ENCODE data around the gene NR2F2. TPM values are rescaled to one million over a fixed set of nuclear protein-coding genes. Genes with fewer than 3 reads are reported as not detected.

The NR2F2 gene
- total and polyA plus RNA-seq, 4 donors: 15.0 to 73.5 (median 35.4) TPM

- Histone ChIP-seq H3K27ac (ENCODE audit: low read depth in 1 of 2, low read length in 1 of 2) (peak overlapping the region; percentile 70 to 96), H3K36me3 (ENCODE audit: control insufficient read depth in 4 of 4, insufficient read depth in 4 of 4, low read length in 4 of 4) (peaks cover 0 to 60% (median 21%) of the 10 kb centered on the region in 4 donors), H3K9ac (ENCODE audit: insufficient read depth in 1 of 2, low read length in 2 of 2) (peak overlapping the region; percentile 82 to 100), H3K9me3 (ENCODE audit: control insufficient read depth in 4 of 4, insufficient read depth in 3 of 4, low read length in 3 of 4) (peaks cover 0 to 5% (median 0%) of the 10 kb centered on the region in 4 donors), H3K27me3 (ENCODE audit: control insufficient read depth in 3 of 3, insufficient read depth in 3 of 3, low read length in 2 of 3) (no peaks in the 10 kb centered on the region), H3K4me3 (peak overlapping the region; percentile 70), H3K4me1 (ENCODE audit: control insufficient read depth in 5 of 5, insufficient read depth in 5 of 5, low read length in 5 of 5) (peaks cover 0 to 33% (median 7%) of the 10 kb centered on the region in 5 donors)
- ATAC-seq (ENCODE audit: insufficient read depth, low FRiP score) (no peak), DNase-seq (peak in 2 of 3 donors; percentile 58 to 60)
- TF ChIP-seq CTCF (IDR thresholded peaks at IDR 0.05; ENCODE audit: control extremely low read depth, extremely low read depth): no peak
- WGBS, 2 donors: 3% methylated on average over 12 of the region's 12 CpGs
Measured at GRCh38 chr15:96332637-96333121, 2.2 kb downstream of the NR2F2 start.

DNA sequence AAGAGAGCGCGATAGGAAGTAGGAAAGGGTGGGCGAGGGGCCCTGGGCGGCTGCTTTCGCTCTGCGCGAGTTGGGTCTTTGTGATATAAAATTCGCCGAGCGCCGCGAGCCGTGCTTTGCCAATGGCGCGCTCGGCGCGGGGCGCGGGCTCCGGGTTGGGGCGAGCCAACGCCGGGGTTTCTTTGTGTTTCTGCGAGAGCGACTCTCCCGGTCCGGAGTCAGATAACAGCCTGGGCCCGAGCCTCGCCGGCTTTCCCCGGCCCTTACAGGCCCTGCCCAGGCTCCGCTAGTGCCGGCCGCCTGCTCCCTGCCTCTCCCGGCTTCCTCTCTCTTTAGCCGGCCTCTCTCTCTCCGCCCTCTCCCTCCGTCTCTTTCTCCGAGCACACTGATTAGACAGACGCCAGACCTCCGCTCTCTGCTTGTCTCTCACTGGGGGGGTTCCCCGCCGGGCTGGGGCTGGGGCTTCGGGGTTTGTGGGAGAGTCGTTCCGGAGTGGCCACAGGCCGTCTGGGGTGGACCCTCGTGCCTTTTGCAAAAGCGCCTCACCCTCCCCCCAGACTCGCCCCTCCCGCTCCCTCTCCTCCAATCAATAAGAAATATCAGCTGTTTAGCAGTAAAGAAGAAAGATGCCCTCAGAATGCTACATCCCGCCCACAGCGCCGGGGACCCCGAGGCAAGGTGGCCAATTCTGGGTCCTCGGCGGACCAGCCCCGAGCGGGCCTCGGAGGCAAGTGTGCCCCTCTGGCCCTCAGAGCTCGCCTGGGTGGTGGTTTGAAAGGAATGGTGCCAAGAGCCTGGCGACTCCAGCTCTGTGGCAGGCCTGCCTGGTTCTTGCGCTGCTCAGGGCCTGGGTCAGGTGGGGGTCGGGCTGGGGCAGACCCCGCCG, 2.9 kb downstream of the NR2F2 start:
- peaks cover 0 to 5% (median 0%) of the 10 kb centered on the region in 4 donors for H3K9me3 ChIP-seq (ENCODE audit: control insufficient read depth in 4 of 4, insufficient read depth in 3 of 4, low read length in 3 of 4)
- TF ChIP-seq CTCF (IDR thresholded peaks at IDR 0.05; ENCODE audit: control extremely low read depth, extremely low read depth): no peak
- ATAC-seq (ENCODE audit: insufficient read depth, low FRiP score) (no peak), DNase-seq (peak; percentile 66 to 71 (median 67))
- H3K27me3 ChIP-seq (ENCODE audit: control insufficient read depth in 3 of 3, insufficient read depth in 3 of 3, low read length in 2 of 3): no peaks in the 10 kb centered on the region
- H3K9ac ChIP-seq (ENCODE audit: insufficient read depth in 1 of 2, low read length in 2 of 2): peak overlapping the region; percentile 82 to 100
- peaks cover 0 to 34% (median 7%) of the 10 kb centered on the region in 5 donors for H3K4me1 ChIP-seq (ENCODE audit: control insufficient read depth in 5 of 5, insufficient read depth in 5 of 5, low read length in 5 of 5)
- H3K36me3 ChIP-seq (ENCODE audit: control insufficient read depth in 4 of 4, insufficient read depth in 4 of 4, low read length in 4 of 4): peaks cover 0 to 60% (median 24%) of the 10 kb centered on the region in 4 donors
- 4 to 6% methylated on average over 65 to 67 of the region's 67 CpGs for WGBS, 2 donors
- peak overlapping the region; percentile 70 to 91 for H3K27ac ChIP-seq (ENCODE audit: low read depth in 1 of 2, low read length in 1 of 2)
- H3K4me3 ChIP-seq: peak overlapping the region; percentile 70

GRCh38 chr15:96334017-96334704, 3.7 kb downstream of the NR2F2 start:
- ATAC-seq (ENCODE audit: insufficient read depth, low FRiP score) (no peak), DNase-seq (peak; percentile 43 to 54 (median 51))
- Histone ChIP-seq H3K4me1 (ENCODE audit: control insufficient read depth in 5 of 5, insufficient read depth in 5 of 5, low read length in 5 of 5) (peaks cover 0 to 37% (median 6%) of the 10 kb centered on the region in 5 donors), H3K27ac (ENCODE audit: low read depth in 1 of 2, low read length in 1 of 2) (peak overlapping the region; percentile 70 to 91), H3K27me3 (ENCODE audit: control insufficient read depth in 3 of 3, insufficient read depth in 3 of 3, low read length in 2 of 3) (no peaks in the 10 kb centered on the region), H3K36me3 (ENCODE audit: control insufficient read depth in 4 of 4, insufficient read depth in 4 of 4, low read length in 4 of 4) (peaks cover 0 to 60% (median 25%) of the 10 kb centered on the region in 4 donors), H3K9me3 (ENCODE audit: control insufficient read depth in 4 of 4, insufficient read depth in 3 of 4, low read length in 3 of 4) (peaks cover 0 to 5% (median 0%) of the 10 kb centered on the region in 4 donors), H3K4me3 (peak overlapping the region; percentile 70), H3K9ac (ENCODE audit: insufficient read depth in 1 of 2, low read length in 2 of 2) (peak overlapping the region; percentile 82 to 100)
- no peak for TF ChIP-seq CTCF (IDR thresholded peaks at IDR 0.05; ENCODE audit: control extremely low read depth, extremely low read depth)
- WGBS, 2 donors: 23 to 34% methylated on average over 49 of the region's 49 CpGs
